NCI-H460 (cell line): ENCODE measurements around the gene BRME1. TPM values are rescaled to one million over a fixed set of nuclear protein-coding genes. Genes with fewer than 3 reads are reported as not detected.

Experiments used
- DNase-seq: peaks from one replicate; pipeline ENCODE4 v3.0.0-alpha.2; 2016; ENCODE audit warnings: low read depth; ENCODE audit errors: extremely low read depth
- polyA plus RNA-seq: library from polyadenylated mRNA; depleted of rRNA; stranded (reverse); fragments of >200 nt; gene quantifications from 2 replicates; pipeline ENCODE4 v1.2.3, GENCODE V29; 2014; cell fraction: nucleus; rRNA removed
- total RNA-seq: library from RNA; depleted of rRNA; stranded (reverse); fragments of >200 nt; shearing (Covaris generic); gene quantifications from 2 replicates; pipeline ENCODE4 v1.2.3, GENCODE V29; 2014; rRNA removed

The BRME1 gene
- 0.50 TPM in 1 of 2 replicates, not detected in the other for total RNA-seq
- 1.2 and 1.7 TPM in 2 replicates for polyA plus RNA-seq

- DNase-seq, result peak; percentile 76
These were observed at the start of gene BRME1, which contains the start of gene CC2D1A for GRCh38 chr19:13905634-13906520. TSS of gene BRME1 (minus strand) at chr19:13906117. CDS start at chr19:13904892, 1,225 bp downstream. TSS of gene CC2D1A (plus strand) at chr19:13906201. CDS start at chr19:13906442, 241 bp downstream.

GRCh38 chr19:13954185-13954584, 48.3 kb upstream of the BRME1 start:
- DNase-seq, result no peak

DNA sequence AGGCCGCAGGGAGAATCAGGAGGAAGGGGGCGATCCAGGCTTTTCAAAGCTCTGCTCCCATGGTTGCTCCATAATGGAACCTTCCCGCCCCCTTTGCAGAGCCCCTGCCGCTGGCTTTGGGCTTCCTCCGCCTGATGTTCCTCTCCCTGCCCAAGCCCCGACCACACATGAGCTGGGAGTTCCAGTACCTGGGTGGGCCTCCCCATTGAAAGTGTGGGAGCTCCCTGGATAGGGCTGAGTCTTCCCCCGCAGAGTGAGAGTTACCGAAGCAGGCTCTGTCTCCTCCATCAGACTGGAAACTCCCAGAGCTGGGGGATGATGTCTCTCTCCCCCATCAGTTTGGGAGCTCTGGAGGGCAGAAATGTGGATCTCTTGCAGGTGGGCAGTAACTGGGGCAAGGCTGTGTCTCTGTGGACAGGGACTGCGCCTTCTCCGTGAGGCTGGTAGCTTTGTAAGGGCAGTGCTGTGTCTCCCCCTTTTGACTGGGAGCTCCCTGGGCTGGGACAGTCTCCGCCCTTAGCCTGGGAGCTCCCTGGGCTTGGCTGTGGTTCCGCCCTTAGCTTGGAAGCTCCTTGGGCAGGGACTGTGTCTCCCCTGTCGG, 47.1 kb upstream of the BRME1 start:
- DNase-seq, result no peak

GRCh38 chr19:13952154-13952930, 46.4 kb upstream of the BRME1 start, which contains the start of gene DCAF15:
TSS of gene DCAF15 (plus strand) at chr19:13952509. CDS start at chr19:13952513, 4 bp downstream.
- DNase-seq, result peak; percentile 98

GRCh38 chr19:13951799-13952153, 45.9 kb upstream of the BRME1 start:
- no peak for DNase-seq

DNA sequence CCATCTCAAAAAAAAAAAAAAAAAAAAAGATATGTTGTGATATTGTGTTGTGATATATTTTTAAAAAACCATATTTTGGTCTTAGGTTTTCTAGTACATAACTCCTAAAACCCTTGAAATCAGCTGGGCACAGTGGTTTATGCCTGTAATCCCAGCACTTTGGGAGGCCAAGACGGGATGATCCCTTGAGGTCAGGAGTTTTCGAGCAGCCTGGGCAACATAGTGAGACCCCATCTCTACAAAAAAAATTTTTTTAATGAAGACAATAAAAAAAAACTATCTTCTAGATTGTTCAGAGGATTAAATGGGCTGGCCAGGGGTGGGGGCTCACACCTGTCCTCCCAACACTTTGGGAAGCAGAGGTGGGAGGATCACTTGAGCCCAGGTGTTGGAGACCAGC, 45.1 kb upstream of the BRME1 start:
- DNase-seq, result no peak

DNA sequence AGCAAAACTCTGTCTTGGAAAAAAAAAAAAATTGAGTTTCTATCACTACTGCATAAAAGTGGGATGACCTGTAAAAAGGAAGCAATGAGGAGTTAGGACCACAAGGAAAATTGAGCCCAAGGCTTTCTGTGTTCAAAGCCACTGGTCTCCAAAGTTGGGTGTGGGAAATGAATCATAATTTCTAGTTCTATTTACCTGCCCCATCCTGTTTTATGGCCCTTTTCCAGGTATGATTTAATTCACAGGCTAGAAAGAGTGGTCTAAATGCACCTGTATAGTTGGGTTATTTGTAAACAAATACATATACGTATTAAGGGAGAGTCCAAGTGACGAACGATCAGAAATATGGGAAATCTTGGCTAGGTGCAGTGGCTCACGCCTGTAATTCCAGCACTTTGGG, 40.5 kb upstream of the BRME1 start:
- no peak for DNase-seq

GRCh38 chr19:13942023-13942684, 36.2 kb upstream of the BRME1 start:
- no peak for DNase-seq

DNA sequence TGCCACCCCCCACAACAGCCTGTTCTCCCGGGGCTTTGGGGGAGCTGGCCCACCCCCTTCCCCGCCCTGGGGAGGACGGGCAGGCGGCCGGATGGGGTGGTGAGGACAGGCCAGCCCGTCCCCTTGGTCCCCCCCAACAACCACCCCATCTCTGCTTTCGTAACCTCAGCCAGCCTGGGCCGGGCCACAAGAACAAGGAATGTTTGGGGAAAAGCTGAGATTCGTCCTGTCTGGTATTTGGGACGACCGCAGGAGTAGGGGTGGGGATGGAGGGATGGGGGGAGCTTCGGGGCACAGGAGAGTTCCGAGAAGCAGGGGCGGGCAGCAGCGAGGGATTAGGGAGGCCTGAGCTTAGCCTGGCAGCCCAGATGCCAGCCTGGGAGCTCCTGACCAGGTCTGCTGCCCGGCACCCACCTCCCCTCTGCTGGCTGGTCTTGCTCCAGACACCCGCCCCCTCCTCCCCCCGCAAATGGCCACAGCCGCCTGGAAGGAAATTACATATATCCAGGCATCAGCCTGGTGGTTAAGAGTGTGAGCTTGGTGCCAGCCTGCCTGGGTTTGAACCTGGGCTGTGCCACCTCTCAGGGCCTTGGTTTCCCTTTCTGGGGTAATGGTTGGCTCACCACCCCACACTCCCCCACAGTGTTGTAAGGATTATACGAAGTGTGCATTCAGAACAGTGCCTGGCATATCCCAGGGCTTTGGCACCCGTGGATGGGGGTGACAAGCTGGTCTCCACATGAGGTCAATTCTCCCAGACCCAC, 32.6 kb upstream of the BRME1 start, which contains the start of gene PODNL1:
PODNL1 (minus strand) TSS at position 117 of the 764 bp plus-strand sequence. CDS start 236 bp downstream, outside the sequence.
- no peak for DNase-seq

- no peak for DNase-seq
These were observed 31.8 kb upstream of the BRME1 start for GRCh38 chr19:13937479-13938300.

- DNase-seq, result no peak
These were observed 30.0 kb upstream of the BRME1 start for GRCh38 chr19:13935765-13936510.

GRCh38 chr19:13934785-13935109, 28.8 kb upstream of the BRME1 start:
- no peak for DNase-seq

DNA sequence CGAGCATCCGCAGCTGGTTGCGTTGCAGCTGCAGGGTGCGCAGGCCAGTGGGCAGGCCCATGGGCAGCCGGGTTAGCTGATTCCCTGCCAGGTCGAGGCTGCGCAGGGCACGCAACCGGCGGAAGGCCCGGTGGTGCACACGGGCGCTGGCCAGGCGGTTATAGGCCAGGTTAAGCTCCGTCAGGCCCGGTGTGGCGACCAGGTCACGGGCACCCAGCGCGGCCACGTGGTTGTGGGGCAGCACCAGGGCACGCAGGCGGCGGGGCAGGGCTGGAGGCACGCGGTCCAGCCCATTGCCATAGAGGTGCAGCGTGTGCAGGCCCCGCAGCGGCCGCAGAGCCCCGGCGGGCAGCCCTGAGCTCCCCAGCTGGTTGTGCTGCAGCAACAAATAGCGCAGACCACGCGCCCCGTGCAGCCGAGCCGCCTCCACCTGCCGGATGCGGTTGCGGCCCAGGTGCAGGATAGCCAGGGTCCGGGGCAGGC, 27.0 kb upstream of the BRME1 start:
- DNase-seq, result no peak

DNA sequence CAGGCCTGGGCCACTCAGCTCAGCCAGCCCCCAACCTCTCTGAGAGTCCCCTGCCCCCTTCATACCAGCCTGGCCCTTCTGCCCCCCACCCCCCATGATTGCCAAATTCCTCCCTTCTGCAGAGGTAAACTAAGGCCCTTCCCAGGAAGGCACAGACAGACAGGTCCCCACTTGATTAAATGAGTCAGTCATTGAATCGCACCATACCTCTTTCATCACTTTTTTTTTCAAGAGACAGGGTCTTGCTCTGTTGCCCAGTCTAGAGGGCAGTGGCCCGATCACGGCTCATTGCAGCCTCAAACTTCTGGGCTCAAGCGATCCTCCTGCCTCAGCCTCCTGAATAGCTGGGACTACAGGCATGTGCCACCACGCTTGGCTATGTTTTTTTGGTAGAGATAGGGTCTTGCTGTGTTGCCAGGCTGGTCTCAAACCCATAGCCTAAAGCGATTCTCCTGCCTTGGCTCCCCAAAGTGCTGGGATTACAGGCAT, 26.3 kb upstream of the BRME1 start:
- DNase-seq, result no peak

- DNase-seq, result no peak
These were observed 25.7 kb upstream of the BRME1 start for GRCh38 chr19:13931391-13932148.

- DNase-seq, result no peak
These were observed 24.5 kb upstream of the BRME1 start for GRCh38 chr19:13930402-13930801.

DNA sequence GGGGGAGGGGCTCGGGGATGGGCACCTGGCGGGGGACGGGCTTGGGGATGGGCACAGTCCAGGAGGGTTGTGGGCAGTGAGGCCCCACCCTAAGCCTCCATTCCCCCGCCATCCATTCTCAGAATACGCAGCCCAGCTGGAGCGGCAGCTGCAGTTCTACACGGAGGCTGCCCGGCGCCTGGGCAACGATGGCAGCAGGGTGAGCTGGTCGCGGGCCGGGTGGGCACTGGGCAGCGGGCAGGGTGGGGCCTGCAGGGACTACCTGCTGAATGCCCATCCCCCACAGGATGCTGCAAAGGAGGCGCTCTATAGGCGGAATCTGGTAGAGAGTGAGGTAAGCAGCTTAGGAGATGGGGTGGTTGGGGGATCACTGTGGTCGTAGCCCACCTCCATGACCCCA, 24.0 kb upstream of the BRME1 start:
- DNase-seq, result no peak
